IMR-90 (cell line): ENCODE results near the gene CD300LD.

ENCODE experiments used
- BHLHE40 ChIP-seq: fragments of 150-350 bp; IDR thresholded peaks from 2 replicates; pipeline ENCODE4 v1.6.1; 2016; ENCODE audit warnings: mild to moderate bottlenecking, low read depth, low read length
- CEBPB ChIP-seq: IDR thresholded peaks from 2 replicates; pipeline ENCODE4 v1.6.1; 2012; ENCODE audit warnings: low read depth, low read length, improper control_type of control experiment
- CTCF ChIP-seq: conservative IDR thresholded peaks from 2 replicates; pipeline ENCODE4 v1.5.1; 2012; ENCODE audit warnings: mild to moderate bottlenecking, low read depth, low read length, improper control_type of control experiment
- FOS ChIP-seq: fragments of 150-350 bp; IDR thresholded peaks from 2 replicates; pipeline ENCODE4 v1.6.1; 2016; ENCODE audit warnings: low read depth, low read length
- MAFK ChIP-seq: IDR thresholded peaks from 2 replicates; pipeline ENCODE4 v1.6.1; 2012; ENCODE audit warnings: low read depth, low read length, improper control_type of control experiment
- MAZ ChIP-seq: IDR thresholded peaks from 2 replicates; pipeline ENCODE4 v1.6.1; 2012; ENCODE audit warnings: low read depth, mild to moderate bottlenecking, low read length, improper control_type of control experiment, moderate library complexity, borderline replicate concordance
- POLR2A ChIP-seq: IDR thresholded peaks from 2 replicates; pipeline ENCODE4 v1.6.1; 2012; ENCODE audit warnings: mild to moderate bottlenecking, low read depth, low read length
- RAD21 ChIP-seq: IDR thresholded peaks from 2 replicates; pipeline ENCODE4 v1.6.1; 2012; ENCODE audit warnings: low read length, improper control_type of control experiment
- RCOR1 ChIP-seq: IDR thresholded peaks from 2 replicates; pipeline ENCODE4 v1.6.1; 2012; ENCODE audit warnings: mild to moderate bottlenecking, low read length, improper control_type of control experiment; ENCODE audit not compliant: insufficient replicate concordance
- RFX5 ChIP-seq: IDR thresholded peaks from 2 replicates; pipeline ENCODE4 v1.8.0; 2012; ENCODE audit warnings: low read depth, mild to moderate bottlenecking, low read length, moderate library complexity
- USF2 ChIP-seq: fragments of 150-350 bp; IDR thresholded peaks from 2 replicates; pipeline ENCODE4 v1.6.1; 2017; ENCODE audit warnings: mild to moderate bottlenecking, antibody characterized with exemption, low read length, low read depth
- TF ChIP-seq, protein P1 (sequence below): fragments of 150-350 bp; IDR thresholded peaks from 2 replicates; pipeline ENCODE4 v1.6.1; 2016; ENCODE audit warnings: low read depth, mild to moderate bottlenecking, low read length, moderate library complexity, borderline replicate concordance

- no peak for TF ChIP-seq RAD21
- TF ChIP-seq CEBPB, result no peak
- no peak for TF ChIP-seq CTCF
- TF ChIP-seq RFX5, result no peak
- no peak for TF ChIP-seq RCOR1
- TF ChIP-seq POLR2A, result no peak
- TF ChIP-seq USF2, result no peak
- no peak for TF ChIP-seq BHLHE40
- TF ChIP-seq MAFK, result no peak
- TF ChIP-seq, protein P1, sequence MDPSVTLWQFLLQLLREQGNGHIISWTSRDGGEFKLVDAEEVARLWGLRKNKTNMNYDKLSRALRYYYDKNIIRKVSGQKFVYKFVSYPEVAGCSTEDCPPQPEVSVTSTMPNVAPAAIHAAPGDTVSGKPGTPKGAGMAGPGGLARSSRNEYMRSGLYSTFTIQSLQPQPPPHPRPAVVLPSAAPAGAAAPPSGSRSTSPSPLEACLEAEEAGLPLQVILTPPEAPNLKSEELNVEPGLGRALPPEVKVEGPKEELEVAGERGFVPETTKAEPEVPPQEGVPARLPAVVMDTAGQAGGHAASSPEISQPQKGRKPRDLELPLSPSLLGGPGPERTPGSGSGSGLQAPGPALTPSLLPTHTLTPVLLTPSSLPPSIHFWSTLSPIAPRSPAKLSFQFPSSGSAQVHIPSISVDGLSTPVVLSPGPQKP, result no peak
- TF ChIP-seq MAZ, result no peak
- no peak for TF ChIP-seq FOS
Measured at GRCh38 chr17:74573169-74573568, 18.9 kb downstream of the CD300LD start.
